Measurements from ENCODE around the gene PRKAR1A.
"Not testable (repeated sequence)": the region's sequence is repeated elsewhere in the genome, so short reads cannot be mapped to it uniquely, and the experiment has no call there.

DNA sequence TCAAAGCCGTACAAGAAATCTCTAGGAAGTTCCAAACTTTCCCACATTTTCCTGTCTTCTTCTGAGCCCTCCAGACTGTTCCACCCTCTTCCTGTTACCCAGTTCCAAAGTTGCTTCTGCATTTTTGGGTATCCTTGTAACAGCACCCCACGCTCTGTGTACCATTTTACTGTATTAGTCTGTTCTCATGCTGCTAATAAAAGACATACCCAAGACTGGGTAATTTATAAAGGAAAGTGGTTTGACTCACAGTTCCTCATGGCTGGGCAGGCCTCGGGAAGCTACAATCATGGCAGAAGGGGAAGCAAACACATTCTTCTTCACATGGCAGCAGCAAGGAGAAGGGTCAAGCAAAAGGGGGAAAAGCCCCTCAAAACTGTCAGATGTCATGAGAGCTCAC is 6.8 kb downstream of the PRKAR1A start:
- TF ChIP-seq, protein P1, sequence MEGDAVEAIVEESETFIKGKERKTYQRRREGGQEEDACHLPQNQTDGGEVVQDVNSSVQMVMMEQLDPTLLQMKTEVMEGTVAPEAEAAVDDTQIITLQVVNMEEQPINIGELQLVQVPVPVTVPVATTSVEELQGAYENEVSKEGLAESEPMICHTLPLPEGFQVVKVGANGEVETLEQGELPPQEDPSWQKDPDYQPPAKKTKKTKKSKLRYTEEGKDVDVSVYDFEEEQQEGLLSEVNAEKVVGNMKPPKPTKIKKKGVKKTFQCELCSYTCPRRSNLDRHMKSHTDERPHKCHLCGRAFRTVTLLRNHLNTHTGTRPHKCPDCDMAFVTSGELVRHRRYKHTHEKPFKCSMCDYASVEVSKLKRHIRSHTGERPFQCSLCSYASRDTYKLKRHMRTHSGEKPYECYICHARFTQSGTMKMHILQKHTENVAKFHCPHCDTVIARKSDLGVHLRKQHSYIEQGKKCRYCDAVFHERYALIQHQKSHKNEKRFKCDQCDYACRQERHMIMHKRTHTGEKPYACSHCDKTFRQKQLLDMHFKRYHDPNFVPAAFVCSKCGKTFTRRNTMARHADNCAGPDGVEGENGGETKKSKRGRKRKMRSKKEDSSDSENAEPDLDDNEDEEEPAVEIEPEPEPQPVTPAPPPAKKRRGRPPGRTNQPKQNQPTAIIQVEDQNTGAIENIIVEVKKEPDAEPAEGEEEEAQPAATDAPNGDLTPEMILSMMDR (IDR thresholded peaks at IDR 0.05), result not testable (repeated sequence)
- TF ChIP-seq ZFX (IDR thresholded peaks at IDR 0.05; ENCODE audit: borderline replicate concordance), result not testable (repeated sequence)

Measured in 22Rv1 (cell line).